Measurements from ENCODE around the gene BRD7.

The BRD7 gene

GRCh38 chr16:50308237-50308965 is 60.4 kb downstream of the BRD7 start:
- no peak for TF ChIP-seq CTCF (IDR thresholded peaks at IDR 0.05; ENCODE audit: borderline replicate concordance, insufficient read depth, low read depth, low read length)
- H3K4me3 ChIP-seq (ENCODE audit: low read depth, low read length), result no peak overlapping the region

GRCh38 chr16:50306287-50306686 is 62.5 kb downstream of the BRD7 start:
- no peak overlapping the region for H3K4me3 ChIP-seq (ENCODE audit: low read depth, low read length)
- no peak for TF ChIP-seq CTCF (IDR thresholded peaks at IDR 0.05; ENCODE audit: borderline replicate concordance, insufficient read depth, low read depth, low read length)

DNA sequence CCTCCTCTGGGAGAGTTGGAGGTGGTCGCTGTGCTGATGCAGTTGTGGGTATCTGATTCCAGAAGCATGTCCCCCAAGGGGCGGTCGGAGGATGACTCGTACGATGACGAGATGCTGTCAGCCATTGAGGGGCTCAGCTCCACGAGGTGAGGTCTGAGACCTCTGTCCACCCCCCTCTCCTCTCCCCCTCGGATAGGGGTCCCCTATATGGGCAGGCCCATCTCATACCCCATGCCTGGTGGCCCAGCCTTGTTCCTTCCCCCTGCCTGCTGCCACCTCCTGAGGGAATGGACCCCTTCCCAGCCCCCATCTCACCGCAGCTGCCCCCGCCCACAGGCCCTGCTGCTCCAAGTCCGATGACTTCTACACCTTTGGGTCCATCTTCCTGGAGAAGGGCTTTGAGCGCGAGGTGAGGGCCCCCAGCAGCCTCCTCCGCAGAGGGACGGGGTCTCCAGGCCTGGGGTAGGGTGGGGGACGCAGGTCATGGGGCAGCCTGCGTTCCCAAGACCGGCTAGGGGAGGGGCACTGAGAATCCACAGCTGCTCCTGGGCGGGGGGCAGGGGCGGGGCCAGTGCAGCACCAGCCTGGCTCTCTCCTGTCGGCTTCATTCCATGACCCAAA is 63.2 kb downstream of the BRD7 start:
- TF ChIP-seq CTCF (IDR thresholded peaks at IDR 0.05; ENCODE audit: borderline replicate concordance, insufficient read depth, low read depth, low read length), result no peak
- no peak overlapping the region for H3K4me3 ChIP-seq (ENCODE audit: low read depth, low read length)

DNA sequence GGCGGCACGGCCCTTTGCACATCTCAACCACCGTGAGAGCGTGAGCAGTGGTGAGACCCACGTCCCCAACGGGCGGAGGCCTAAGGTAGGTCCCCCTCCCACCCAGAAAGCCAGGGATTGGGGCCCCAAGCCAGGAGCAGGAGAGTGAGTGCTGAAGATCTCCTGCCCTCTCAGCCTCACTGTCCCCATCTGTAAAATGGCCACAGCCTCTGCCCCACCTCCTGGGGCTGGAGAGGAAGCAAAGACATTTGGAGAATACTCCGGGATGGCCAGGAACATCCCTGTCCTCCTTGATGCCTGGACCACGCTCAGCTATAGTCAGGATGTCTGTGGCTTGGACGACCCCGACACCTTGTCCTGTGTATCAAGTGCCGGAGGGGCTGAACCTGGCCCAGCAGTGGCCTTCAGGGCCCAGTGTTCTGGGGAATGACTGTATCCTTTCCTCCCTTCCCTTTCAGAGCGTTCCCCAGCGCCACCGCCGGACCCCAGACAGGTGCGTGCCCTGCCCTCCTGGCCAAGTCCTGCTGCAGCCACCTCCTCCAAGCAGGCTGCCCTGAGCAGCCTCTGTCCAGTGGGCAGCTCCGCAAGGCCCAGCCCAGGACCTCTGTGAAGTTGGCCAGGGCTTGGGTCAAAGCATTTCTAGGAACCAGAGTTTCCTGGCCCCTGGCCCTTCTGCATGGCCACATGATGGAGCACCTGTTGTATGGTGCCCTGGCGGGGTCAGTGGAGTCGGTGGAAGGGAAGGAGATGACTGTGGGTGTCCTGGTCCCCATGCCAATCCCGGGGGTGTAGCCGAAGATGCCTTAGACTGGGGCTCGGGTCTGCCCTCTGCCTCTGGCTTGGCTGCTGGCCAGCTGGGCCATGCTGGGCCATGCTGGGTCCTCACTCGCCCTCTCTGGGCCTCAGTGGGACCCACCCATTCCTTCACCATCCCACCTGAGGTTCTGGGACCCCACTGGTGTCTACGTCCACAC is 64.0 kb downstream of the BRD7 start:
- TF ChIP-seq CTCF (IDR thresholded peaks at IDR 0.05; ENCODE audit: borderline replicate concordance, insufficient read depth, low read depth, low read length), result no peak
- H3K4me3 ChIP-seq (ENCODE audit: low read depth, low read length), result no peak overlapping the region

- no peak overlapping the region for H3K4me3 ChIP-seq (ENCODE audit: low read depth, low read length)
- no peak for TF ChIP-seq CTCF (IDR thresholded peaks at IDR 0.05; ENCODE audit: borderline replicate concordance, insufficient read depth, low read depth, low read length)
Measured at GRCh38 chr16:50303605-50304466, 65.0 kb downstream of the BRD7 start.

DNA sequence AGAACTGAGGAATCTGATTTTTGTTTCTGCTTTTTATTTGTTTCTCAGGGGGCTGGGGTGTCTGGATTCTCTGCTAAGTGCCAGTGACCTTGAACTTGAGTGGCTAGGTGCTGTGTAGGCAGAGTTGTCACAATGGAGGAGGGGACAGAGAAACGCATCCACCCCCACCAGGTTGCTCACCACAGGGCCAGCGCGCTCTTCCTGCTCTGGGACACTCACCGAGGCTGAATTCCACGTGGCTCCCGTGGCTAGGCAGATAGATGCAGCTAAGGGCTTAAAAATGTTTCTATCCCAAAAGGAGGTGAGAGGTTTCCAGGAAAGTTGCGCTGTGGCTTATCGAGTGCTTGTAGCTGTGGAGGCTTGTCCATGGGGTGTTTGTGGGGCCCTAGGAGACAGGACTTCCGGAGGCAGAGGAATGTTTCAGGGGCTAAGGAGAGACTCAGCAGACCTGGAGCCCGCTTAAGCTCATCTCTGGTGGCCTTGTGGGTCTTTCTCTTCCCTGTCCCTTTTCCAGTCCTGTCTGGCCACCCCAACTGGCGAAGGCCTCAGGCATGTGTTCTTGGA is 65.7 kb downstream of the BRD7 start:
- no peak for TF ChIP-seq CTCF (IDR thresholded peaks at IDR 0.05; ENCODE audit: borderline replicate concordance, insufficient read depth, low read depth, low read length)
- H3K4me3 ChIP-seq (ENCODE audit: low read depth, low read length), result no peak overlapping the region

Measured in GM12875 (cell line).